Measurements from ENCODE around the gene PPP1R12C.
"Not testable (repeated sequence)": the region's sequence is repeated elsewhere in the genome, so short reads cannot be mapped to it uniquely, and the experiment has no call there.

PPP1R12C gene

DNA sequence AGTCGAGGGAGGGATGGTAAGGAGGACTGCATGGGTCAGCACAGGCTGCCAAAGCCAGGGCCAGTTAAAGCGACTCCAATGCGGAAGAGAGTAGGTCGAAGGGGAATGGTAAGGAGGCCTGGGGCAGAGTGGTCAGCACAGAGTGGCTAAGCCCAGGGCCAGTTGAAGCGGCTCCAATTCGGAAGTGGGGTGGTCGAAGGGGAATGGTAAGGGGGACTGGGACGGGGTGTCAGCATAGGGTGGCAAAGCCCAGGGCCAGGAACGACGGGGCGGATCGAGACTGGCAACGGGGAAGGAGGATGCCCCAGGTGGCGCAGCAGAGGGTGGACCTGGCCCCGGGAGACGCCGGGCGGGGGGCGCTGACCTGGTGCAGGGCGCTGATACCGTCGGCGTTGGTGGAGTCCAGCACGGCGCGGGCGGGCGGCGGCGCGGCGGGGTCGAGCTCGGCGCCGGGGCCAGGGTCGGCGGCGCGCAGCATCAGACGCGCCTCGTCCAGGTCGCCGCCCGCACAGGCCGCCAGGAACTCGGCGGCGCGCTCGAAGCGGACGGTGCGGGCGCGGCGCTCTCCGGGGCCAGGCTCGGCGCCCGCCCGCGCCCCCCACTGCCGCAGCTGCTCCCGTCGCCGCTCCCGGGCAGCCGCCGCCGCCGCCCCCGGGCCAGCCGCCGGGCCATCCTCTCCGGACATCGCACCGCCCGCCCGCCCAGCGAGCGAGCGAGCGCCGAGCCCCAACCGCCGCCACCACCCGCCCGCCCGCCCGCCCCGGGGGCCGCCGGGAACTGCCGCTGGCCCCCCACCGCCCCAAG is at the start of gene PPP1R12C:
Gene PPP1R12C (minus strand): TSS at position 779 of the 804 bp plus-strand sequence. CDS start 94 bp downstream, at position 685.
- DNase-seq (ENCODE audit: low read depth in 3 of 3, low spot score in 1 of 3) = no peak

DNA sequence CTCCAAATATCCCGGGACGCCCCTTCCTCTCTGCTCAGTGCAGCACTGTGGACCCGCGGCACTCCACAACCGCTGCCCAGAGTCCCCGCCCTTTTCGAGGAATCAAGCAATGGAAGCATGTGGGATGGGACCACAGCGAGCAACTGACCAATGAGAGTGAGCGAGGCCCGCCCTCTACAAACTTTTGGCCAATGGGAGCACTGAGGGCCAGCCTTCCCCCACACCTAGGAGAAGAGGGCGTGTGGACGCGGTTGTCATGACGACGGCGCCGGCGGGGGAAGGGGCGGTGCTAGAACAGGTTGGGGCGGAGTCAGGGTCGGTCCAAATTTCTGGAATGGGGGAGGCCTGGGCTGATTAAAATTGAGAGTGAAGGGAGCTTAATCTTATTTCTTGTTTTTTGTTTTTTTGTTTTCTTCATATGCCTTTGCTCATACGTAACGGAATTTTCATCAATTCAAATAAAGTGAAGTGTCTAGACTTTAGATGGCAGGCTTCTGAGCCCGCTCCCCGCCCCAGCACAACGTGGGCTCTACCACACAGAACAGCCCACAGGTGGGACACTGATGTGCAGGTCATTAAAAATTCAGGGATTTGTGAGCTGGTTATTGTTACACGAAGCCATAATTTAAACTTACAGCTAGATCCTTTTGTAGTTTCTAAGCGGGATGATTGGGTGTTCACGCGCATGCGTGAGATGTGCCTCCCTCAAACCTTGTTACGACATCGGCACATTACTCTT is 49.3 kb upstream of the PPP1R12C start, which contains the start of gene DNAAF3:
Gene DNAAF3 (minus strand): TSS at position 84 of the 739 bp plus-strand sequence. CDS start 200 bp downstream, outside the sequence.
- DNase-seq (ENCODE audit: low read depth in 3 of 3, low spot score in 1 of 3) = peak in 1 of 3 donors; percentile 65

DNA sequence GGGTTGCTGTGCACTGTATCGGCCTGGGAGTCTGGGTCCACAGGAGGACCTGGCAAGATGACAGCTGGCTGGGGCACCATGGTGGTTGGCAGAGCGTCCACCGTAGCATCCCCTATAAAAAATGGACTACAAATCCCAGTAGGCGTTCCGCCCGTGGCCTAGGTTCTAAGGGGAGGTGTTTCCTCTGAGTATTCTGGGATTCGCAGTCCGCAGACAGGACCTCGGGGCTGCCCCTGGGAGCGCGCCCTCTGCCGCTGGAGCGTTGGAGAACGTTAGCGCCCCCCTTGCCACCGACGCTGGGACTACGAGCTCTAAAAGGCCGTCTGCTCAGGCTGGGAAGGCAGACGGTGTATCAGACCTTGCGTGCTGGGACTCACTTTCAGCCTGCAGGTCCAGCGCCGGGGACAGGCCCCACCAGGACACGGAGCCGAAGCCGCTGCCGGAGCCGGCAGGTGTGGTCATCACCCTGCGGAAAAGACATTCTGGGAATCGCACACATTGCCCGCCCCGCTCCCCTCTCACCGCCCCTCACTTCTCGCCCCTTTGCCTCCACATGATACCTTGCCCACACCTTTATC is 48.6 kb upstream of the PPP1R12C start:
- DNase-seq (ENCODE audit: low read depth in 3 of 3, low spot score in 1 of 3) = no peak

DNA sequence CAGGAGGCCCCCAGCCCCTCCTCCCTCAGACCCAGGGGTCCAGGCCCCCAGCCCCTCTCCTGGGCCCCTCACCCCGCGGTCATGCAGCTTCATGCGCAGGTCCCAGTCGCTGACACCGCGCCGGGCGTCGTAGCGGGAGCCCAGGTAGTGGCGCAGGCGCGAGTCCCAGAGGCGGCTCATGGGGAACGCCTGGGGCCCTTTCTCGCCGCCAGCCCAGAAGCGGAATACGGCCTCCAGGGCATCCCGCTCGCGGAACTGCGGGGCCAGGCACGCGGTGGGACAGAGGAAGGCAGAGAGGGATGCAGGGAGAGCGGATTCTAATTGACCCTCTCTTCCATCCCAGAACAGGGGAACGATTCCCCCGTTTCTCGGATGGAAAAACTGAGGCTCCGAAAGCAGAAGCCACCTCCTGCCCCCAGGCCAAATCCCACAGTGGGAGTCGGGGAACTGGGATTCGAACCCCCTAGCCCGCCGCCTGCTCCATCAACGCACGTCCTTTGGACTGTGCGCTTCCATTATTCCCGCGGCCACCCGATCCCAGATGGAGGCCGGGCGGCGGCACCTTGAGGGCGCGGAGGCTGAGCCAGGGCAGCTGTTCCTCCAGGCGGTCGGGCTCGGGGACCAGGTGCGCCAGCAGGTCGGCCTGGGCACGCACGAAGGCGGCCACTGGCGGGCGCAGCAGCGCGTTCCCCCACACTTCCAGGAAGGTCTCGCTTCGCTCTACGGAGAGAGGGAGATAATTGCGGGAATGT is 44.3 kb upstream of the PPP1R12C start:
- DNase-seq (ENCODE audit: low read depth in 3 of 3, low spot score in 1 of 3) = no peak

DNA sequence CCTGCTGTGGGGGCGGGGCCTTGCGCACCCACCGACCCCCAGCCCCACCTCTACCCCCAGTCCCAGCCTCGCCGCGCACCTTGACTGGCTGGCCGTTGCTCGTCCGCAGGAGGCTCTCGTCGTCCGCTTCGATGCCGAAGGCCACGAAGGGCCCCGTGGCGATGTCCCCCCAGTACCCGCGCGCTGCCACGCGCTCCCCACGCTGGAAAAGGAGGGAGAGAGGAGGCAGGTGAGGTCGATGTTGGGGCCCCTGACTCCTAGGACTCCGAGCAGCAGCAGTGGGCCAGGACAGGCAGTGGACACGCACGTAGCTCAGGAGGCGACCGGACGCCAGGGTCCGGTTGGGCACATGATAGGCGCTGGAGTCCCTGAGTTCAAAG is 43.5 kb upstream of the PPP1R12C start:
- no peak for DNase-seq (ENCODE audit: low read depth in 3 of 3, low spot score in 1 of 3)

DNA sequence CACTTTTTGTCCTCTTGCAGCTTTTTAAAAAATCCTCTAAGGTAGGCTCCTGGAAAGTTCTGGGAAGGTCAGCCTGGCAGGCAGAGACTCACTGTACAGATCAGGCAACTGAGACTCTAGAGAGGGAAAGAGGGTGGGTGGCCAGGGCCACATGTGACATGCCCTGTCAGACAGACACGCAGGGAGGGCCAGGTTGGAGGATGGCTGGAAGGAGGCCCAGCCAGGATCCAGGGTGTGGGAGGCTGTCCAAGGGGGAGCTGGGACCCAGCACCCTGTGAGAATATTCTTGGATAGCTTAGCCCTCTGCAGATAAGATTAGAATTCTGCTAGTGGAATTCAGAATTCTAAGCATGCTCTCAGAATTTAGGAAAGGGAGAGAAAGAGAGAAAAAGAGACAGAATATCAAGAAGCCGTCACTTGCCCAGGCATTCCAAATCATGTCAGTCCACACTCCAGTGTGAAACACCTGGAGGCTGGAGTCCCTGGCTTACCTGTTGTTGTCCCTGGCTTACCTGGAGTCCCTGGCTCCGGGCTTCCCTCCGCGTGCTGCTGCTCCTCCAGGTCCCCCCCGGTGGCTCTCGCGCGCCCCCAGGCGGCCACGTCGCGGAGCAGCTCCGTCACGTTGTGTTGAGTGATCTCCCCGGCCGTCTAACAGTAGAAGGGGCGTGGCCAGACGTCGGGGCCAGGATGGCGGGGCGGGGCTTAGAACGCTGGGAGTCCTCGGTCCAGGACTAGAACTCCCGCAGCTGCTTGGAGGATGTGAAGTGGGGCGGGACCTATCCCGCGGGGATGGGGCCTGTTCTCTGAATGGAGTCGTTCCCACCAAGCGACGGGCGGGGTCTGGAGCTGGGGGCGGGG is 42.9 kb upstream of the PPP1R12C start:
- DNase-seq (ENCODE audit: low read depth in 3 of 3, low spot score in 1 of 3) = peak; percentile 53 to 82 (median 62)

DNA sequence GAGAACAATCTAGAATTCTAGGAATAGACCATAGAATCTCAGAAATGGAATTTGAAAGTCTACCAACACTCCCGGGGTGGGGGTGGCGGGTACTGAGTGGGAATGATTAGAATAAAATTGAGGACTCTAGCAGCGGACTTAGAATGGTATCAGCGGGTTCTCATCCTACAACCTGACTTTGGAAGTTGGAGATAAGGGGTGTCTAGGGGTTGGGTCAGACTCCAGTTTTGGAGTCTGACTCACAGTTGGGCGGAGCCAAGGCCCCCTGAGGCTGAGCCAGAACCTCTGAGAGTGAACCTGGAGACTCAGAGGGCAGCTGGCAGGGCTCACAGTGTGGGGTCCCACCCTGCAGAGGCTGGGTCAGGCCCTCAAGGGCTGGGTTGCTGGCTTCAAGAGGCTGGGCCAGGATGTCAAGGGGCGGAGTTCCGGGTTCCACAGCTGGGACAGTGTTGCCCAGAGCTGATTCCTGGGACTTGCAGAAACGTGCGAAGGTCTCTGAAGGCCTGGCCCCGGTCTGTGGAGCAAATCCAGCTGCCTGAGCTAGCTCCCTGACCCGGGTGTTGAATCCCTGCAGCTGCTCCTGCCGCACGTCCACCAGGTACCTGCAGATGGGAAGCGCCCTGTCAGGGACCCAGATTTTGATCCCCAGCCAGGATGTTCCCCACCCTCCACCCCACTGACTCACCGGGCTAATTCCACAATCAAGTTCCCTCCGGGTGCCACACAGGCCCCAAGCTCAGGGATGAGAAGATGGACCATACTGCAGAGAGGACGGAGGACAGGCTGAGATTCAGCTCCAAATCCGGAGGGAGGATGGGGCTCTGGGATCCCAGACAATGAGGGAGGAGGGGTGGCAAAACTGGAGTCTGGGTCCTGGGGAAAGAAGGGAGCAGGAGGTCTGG is 41.7 kb upstream of the PPP1R12C start:
- DNase-seq (ENCODE audit: low read depth in 3 of 3, low spot score in 1 of 3) = no peak

DNA sequence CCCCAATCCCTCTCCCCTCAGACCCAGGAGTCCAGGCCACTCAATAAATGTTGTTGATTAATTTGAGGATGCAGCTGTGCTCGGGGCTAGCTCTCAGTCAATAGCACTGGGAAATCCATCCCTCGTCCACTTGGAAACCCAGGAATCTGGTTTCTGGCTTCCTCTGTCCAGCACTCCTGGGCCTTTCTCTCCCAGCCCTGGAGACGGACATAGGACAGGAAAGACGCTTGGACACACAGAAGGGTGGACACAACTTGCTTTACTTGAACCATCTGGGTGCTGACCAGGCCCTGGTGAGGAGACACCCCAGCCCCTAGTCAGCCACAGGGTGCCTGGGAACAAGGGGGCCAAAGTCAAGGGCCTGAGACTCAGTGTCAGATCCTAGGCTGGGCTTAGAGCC is 41.0 kb upstream of the PPP1R12C start:
- DNase-seq (ENCODE audit: low read depth in 3 of 3, low spot score in 1 of 3) = no peak

DNA sequence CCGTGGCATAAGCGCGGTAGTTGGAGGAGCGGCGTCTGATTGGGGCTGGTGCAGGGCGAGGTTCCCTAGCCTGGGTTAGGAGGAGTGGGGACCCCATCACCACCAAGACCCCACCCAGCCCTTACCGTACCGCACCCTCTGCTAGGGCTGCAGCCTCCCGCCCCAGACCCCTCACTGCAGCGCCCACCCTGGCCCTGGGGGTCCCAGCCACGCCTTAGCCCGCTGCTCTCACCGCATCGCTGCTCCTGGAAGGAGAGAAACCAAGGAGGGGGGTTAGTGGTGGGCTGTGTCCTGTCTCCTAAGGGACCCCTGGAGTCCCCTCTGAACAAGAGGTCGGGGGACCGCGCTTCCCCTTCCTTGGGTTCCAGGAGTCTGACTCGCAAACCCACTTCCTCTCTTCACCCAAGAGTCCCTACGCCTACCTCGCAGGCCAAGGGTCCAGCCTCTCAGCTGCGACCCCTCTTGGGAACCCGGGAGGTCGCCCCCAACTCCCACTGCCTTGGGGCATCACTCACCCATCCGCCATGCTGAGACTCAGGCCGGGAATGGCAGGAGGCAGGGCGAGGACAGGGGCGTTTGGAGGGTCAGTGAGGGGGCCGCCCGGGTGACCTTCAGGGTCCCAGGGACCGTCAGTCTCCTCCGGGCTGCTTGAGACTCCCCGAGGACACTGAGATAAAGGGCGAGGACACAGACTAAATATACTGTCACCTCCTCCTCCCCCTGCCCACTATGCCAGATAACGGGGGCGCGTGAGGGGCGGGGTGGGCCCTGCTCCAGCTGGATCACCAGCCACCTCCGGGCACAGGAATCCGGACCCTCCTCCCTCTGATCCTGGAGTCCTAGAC is 39.8 kb upstream of the PPP1R12C start, which contains the start of gene TNNI3:
Gene TNNI3 (minus strand): TSS at position 669 of the 845 bp plus-strand sequence. CDS start 143 bp downstream, at position 526.
- DNase-seq (ENCODE audit: low read depth in 3 of 3, low spot score in 1 of 3) = no peak

DNA sequence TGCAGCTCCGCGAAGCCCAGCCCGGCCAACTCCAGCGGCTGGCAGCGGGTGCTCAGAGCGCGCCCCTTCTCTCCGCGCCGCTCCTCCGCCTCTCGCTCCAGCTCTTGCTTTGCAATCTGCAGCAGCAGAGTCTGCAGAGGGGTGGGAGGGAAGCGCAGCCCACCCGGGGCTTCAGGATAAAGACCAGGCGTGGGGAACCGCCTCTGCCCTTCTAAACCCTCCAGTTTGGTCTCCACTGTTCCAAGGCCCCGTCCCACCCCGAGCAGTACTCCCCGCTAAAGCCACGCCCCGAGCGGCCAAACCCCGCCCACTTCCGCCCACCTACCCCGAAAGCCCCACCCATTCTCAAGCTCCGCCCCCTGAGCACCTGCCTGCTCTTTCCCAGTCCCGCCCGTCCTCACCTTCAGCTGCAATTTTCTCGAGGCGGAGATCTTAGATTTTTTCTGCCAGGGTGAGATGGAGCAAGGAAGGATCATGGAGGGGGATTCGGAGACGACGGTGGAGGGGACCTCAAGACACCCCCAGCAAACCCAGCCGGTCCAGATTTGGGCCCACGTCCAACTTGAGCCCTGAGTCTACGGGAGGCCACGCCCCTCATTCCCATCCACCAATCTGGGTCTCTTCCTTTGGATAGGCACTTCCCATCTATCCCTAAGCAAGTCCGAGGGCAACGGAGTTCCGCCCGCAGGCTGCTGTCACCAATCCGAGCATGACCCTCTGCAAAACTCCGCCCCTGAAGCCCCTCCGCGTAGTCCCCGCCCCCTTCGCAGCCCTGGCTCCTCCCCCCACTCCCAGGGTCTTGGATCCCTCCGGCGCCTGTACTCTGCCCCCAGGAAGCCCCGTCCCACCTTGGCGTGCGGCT is 39.0 kb upstream of the PPP1R12C start:
- DNase-seq (ENCODE audit: low read depth in 3 of 3, low spot score in 1 of 3) = peak in 1 of 3 donors; percentile 33

DNA sequence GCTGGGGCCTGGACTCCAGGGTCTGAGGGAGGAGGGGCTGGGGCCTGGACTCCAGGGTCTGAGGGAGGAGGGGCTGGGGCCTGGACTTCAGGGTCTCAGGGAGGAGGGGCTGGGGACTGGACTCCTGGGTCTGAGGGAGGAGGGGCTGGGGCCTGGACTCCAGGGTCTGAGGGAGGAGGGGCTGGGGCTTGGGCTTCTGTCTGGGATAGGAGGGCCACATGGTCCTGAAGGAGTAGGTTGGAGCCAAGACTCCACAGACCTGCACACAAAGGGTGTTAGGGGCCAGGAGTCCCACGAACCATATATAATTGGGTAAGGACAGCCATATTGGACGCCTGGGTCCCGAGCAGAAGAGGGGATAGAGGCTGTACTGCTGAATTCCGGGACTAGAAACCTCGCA is 38.3 kb upstream of the PPP1R12C start:
- DNase-seq (ENCODE audit: low read depth in 3 of 3, low spot score in 1 of 3) = not testable (repeated sequence)

DNA sequence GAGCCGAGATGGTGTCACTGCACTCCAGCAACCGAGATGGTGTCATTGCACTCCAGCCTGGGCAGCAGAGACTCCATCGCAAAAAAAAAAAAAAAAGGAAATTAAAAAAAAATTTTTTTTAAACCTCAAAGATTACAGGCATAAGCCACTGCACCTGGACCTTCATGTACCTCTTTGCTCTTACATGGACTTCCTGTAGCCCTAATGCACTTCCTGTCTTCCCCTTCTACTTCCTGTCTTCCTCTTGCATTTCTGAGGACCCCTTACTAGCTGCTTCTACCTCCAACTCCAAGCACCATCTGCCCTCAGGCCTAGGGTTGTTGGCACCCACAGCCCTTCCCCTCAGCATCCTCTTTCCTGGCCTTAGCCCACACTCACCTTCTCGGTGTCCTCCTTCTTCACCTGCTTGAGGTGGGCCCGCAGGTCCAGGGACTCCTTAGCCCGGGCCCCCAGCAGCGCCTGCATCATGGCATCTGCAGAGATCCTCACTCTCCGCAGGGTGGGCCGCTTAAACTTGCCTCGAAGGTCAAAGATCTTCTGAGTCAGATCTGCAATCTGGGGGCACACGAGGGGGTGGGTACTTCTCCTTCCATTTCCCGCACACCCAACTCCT is 36.3 kb upstream of the PPP1R12C start:
- DNase-seq (ENCODE audit: low read depth in 3 of 3, low spot score in 1 of 3) = no peak

DNA sequence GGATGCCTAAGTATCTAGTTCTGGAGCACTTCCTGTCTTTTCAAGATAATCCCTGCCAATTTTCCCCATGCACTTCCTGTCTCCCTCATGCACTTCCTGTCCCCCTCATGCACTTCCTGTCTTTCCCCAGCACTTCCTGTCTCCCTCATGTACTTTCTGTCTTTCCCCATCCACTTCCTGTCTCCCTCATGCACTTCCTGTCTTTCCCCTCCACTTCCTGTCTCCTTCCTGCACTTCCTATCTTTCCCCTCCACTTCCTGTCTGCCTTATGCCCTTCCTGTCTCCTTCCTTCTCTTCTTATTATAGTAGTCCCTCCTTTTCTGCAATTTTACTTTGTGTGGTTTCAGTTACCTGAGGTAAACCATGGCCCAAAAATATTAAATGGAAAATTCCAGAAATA is 34.6 kb upstream of the PPP1R12C start:
- DNase-seq (ENCODE audit: low read depth in 3 of 3, low spot score in 1 of 3) = no peak

DNA sequence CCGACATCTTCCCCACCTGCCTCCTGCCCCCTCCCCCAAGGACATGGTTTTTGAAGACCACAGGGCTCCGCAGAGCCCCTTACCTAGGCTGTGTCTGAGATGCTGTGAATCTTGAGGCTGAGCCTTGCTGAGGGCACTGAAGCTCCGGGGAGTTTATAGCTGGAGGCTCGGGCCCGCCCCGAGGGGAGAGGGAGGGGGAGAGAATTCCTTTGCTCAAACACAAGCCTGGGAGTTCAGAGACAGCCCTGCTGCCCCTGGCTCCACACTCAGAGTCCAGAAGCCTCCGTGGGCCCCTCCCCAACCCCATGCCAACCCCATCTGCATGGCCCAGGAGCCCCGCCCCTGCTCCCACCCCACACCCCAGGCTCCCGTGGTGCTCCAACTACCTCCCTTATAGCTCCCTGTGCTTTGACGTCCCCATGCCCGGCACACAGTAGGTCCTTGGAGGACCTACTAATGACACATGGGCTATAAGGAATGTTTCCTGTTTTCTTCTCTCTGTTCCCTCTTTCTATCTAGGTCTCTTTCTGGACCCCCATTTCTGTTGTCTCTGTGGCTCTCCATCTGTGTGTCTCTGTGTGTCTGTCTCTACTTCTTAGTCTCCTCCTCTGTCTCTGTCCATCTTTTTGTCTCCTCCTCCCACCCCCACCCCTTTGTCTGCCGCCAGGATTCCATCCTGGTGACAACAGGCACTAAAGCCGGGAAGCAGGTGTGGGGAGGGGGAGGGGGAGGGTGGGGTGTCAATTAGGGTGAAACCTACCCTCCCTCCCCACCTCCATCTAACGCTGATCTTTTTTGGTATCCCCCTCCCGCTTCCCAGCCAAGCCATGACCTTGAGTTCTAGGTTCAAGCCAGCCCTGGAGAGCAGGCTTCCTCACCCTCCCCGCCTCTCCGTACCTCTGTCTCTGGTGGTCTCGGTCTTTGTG is 31.9 kb upstream of the PPP1R12C start, which contains the start of gene TNNT1:
Gene TNNT1 (minus strand): TSS at position 129 of the 926 bp plus-strand sequence. CDS start 2,049 bp downstream, outside the sequence.
- DNase-seq (ENCODE audit: low read depth in 3 of 3, low spot score in 1 of 3) = no peak

DNA sequence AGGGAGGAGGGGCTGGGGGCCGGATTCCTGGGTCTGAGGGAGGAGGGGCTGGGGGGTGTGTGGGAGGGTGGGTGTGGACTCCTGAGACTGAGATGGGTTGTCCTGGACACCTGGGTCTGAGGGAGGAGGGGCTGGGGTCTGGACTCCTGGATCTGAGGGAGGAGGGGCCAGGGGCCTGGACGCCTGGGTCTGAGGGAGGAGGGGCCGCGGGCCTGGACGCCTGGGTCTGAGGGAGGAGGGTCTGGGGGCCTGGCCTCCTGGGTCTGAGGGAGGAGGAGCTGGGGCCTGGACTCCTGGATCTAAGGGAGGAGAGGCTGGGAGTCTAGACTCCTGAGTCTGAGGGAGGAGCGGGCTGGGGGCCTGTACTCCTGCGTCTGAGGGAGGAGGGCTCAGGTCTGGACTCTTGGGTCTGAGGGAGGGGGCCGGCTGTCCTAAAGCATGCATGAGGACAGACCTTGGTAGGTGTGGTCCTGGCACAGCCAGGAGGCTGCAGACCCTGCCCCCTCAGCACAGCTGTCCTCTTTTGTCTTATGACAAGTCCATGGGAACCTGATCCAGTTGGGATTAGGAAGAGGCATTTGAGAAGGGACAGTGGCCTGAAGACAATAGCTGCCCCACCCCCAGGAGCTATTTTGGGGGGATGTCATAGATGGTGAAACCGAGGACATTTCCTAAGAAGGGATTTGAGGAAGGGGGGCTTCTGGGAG is 30.3 kb upstream of the PPP1R12C start:
- DNase-seq (ENCODE audit: low read depth in 3 of 3, low spot score in 1 of 3) = no peak

All from stimulated activated CD4-positive, alpha-beta T cell treated with anti-CD3 and anti-CD28 coated beads, TNF-alpha, amount 100 ng/mL, for 1 hour (primary cell).